Neuron (in vitro differentiated cells): Measurements from ENCODE around the gene PDE4D.
"Not testable (repeated sequence)": the region's sequence is repeated elsewhere in the genome, so short reads cannot be mapped to it uniquely, and the experiment has no call there.

Experiments used
- H2AFZ ChIP-seq: one replicate; pipeline ENCODE4 v1.6.1; 2013; ENCODE audit warnings: low read depth, mild to moderate bottlenecking, inconsistent platforms, low read length, moderate library complexity
- H3K27me3 ChIP-seq: one replicate; pipeline ENCODE4 v1.6.1; 2013; ENCODE audit warnings: low read length; ENCODE audit not compliant: insufficient read depth
- H3K36me3 ChIP-seq: one replicate; pipeline ENCODE4 v1.6.1; 2013; ENCODE audit warnings: low read length; ENCODE audit not compliant: insufficient read depth
- H3K4me1 ChIP-seq: one replicate; pipeline ENCODE4 v1.6.1; 2013; ENCODE audit warnings: low read length; ENCODE audit not compliant: insufficient read depth
- H3K4me3 ChIP-seq: 2 replicates; pipeline ENCODE4 v1.5.1; 2013; ENCODE audit warnings: mild to moderate bottlenecking, low read length, moderate library complexity
- H3K9me3 ChIP-seq: one replicate; pipeline ENCODE4 v1.6.1; 2013; ENCODE audit warnings: low read length

Gene PDE4D

GRCh38 chr5:59756373-59757035 is 137.0 kb downstream of the PDE4D start:
- no peak overlapping the region for H2AFZ ChIP-seq

GRCh38 chr5:59755476-59755875 is 138.1 kb downstream of the PDE4D start:
- H3K36me3 ChIP-seq, result no peaks in the 10 kb centered on the region
- peaks cover 16% of the 10 kb centered on the region for H3K4me1 ChIP-seq
- H3K27me3 ChIP-seq, result no peaks in the 10 kb centered on the region
- H2AFZ ChIP-seq, result no peak overlapping the region
- no peaks in the 10 kb centered on the region for H3K9me3 ChIP-seq
- H3K4me3 ChIP-seq, result no peak overlapping the region

More at GRCh38 chr5:59756373-59757035, 137.0 kb downstream of the PDE4D start:
- Histone ChIP-seq H3K4me1 (peaks cover 12% of the 10 kb centered on the region), H3K9me3 (no peaks in the 10 kb centered on the region), H3K27me3 (no peaks in the 10 kb centered on the region), H3K36me3 (no peaks in the 10 kb centered on the region), H3K4me3 (no peak overlapping the region)

- Histone ChIP-seq H3K4me3 (no peak overlapping the region), H3K4me1 (peaks cover 16% of the 10 kb centered on the region), H3K9me3 (no peaks in the 10 kb centered on the region), H3K27me3 (no peaks in the 10 kb centered on the region), H3K36me3 (no peaks in the 10 kb centered on the region), H2AFZ (no peak overlapping the region)
These were observed 139.9 kb downstream of the PDE4D start for GRCh38 chr5:59753599-59753998.

- H2AFZ ChIP-seq, result no peak overlapping the region
- H3K4me3 ChIP-seq, result no peak overlapping the region
- H3K9me3 ChIP-seq, result no peaks in the 10 kb centered on the region
- H3K27me3 ChIP-seq, result no peaks in the 10 kb centered on the region
- no peaks in the 10 kb centered on the region for H3K36me3 ChIP-seq
- H3K4me1 ChIP-seq, result peaks cover 20% of the 10 kb centered on the region
These were observed 143.6 kb downstream of the PDE4D start for GRCh38 chr5:59749782-59750520.

- H3K36me3 ChIP-seq, H2AFZ ChIP-seq, H3K27me3 ChIP-seq, H3K9me3 ChIP-seq, H3K4me3 ChIP-seq: not testable (repeated sequence)
- peaks cover 14% of the 10 kb centered on the region for H3K4me1 ChIP-seq
These were observed 145.4 kb downstream of the PDE4D start for GRCh38 chr5:59748036-59748663.

- H2AFZ ChIP-seq, result no peak overlapping the region
- no peaks in the 10 kb centered on the region for H3K36me3 ChIP-seq
- peaks cover 6% of the 10 kb centered on the region for H3K4me1 ChIP-seq
- no peaks in the 10 kb centered on the region for H3K9me3 ChIP-seq
- no peaks in the 10 kb centered on the region for H3K27me3 ChIP-seq
- no peak overlapping the region for H3K4me3 ChIP-seq
These were observed 147.2 kb downstream of the PDE4D start for GRCh38 chr5:59746241-59746765.

GRCh38 chr5:59745415-59745863 is 148.1 kb downstream of the PDE4D start:
- H3K36me3 ChIP-seq, result no peaks in the 10 kb centered on the region
- no peak overlapping the region for H3K4me3 ChIP-seq
- no peaks in the 10 kb centered on the region for H3K27me3 ChIP-seq
- H3K4me1 ChIP-seq, result peaks cover 4% of the 10 kb centered on the region
- H2AFZ ChIP-seq, result no peak overlapping the region
- H3K9me3 ChIP-seq, result no peaks in the 10 kb centered on the region

GRCh38 chr5:59744531-59744992 is 149.0 kb downstream of the PDE4D start:
- H3K27me3 ChIP-seq, result no peaks in the 10 kb centered on the region
- H3K36me3 ChIP-seq, result no peaks in the 10 kb centered on the region
- H3K9me3 ChIP-seq, result no peaks in the 10 kb centered on the region
- H2AFZ ChIP-seq, result no peak overlapping the region
- peaks cover 4% of the 10 kb centered on the region for H3K4me1 ChIP-seq
- no peak overlapping the region for H3K4me3 ChIP-seq

- Histone ChIP-seq H2AFZ (no peak overlapping the region), H3K27me3 (no peaks in the 10 kb centered on the region), H3K4me1 (peaks cover 4% of the 10 kb centered on the region), H3K36me3 (no peaks in the 10 kb centered on the region), H3K9me3 (no peaks in the 10 kb centered on the region), H3K4me3 (no peak overlapping the region)
These were observed 151.9 kb downstream of the PDE4D start for GRCh38 chr5:59741599-59741998.

- Histone ChIP-seq H3K27me3 (no peaks in the 10 kb centered on the region), H3K36me3 (no peaks in the 10 kb centered on the region), H3K9me3 (no peaks in the 10 kb centered on the region), H3K4me1 (peaks cover 1% of the 10 kb centered on the region), H3K4me3 (no peak overlapping the region), H2AFZ (no peak overlapping the region)
These were observed 155.5 kb downstream of the PDE4D start for GRCh38 chr5:59738024-59738423.

- no peaks in the 10 kb centered on the region for H3K9me3 ChIP-seq
- H3K36me3 ChIP-seq, result no peaks in the 10 kb centered on the region
- H3K4me3 ChIP-seq, result no peak overlapping the region
- no peak overlapping the region for H2AFZ ChIP-seq
- H3K4me1 ChIP-seq, result peaks cover 18% of the 10 kb centered on the region
- H3K27me3 ChIP-seq, result no peaks in the 10 kb centered on the region
These were observed 160.7 kb downstream of the PDE4D start for GRCh38 chr5:59732806-59733205.

- no peaks in the 10 kb centered on the region for H3K36me3 ChIP-seq
- H3K27me3 ChIP-seq, result no peaks in the 10 kb centered on the region
- H3K4me1 ChIP-seq, result peaks cover 22% of the 10 kb centered on the region
- H3K9me3 ChIP-seq, result no peaks in the 10 kb centered on the region
- H3K4me3 ChIP-seq, result no peak overlapping the region
- no peak overlapping the region for H2AFZ ChIP-seq
These were observed 161.2 kb downstream of the PDE4D start for GRCh38 chr5:59732301-59732700.

GRCh38 chr5:59731809-59732208 is 161.7 kb downstream of the PDE4D start:
- no peaks in the 10 kb centered on the region for H3K9me3 ChIP-seq
- H3K36me3 ChIP-seq, result no peaks in the 10 kb centered on the region
- H2AFZ ChIP-seq, result no peak overlapping the region
- H3K4me1 ChIP-seq, result peaks cover 22% of the 10 kb centered on the region
- H3K4me3 ChIP-seq, result no peak overlapping the region
- H3K27me3 ChIP-seq, result no peaks in the 10 kb centered on the region
